GM10266 (cell line): ENCODE data around the gene CDKN2B-AS1.
A peak's percentile ranks its signal among the peaks of the same experiment; 100 is the strongest.

ENCODE experiments used
- DNase-seq: peaks from one replicate; pipeline ENCODE4 v3.0.0; 2012; ENCODE audit errors: extremely low spot score
- CTCF ChIP-seq: IDR thresholded peaks from 2 replicates; pipeline ENCODE4 v1.5.1; 2012; ENCODE audit warnings: mild to moderate bottlenecking, low read depth; ENCODE audit not compliant: control insufficient read depth, insufficient read depth; ENCODE audit errors: missing control alignments

Gene CDKN2B-AS1

GRCh38 chr9:21998026-21998425 lies 3.4 kb downstream of the CDKN2B-AS1 start:
- no peak for DNase-seq
- TF ChIP-seq CTCF = no peak

GRCh38 chr9:22002038-22002437 lies 7.4 kb downstream of the CDKN2B-AS1 start:
- TF ChIP-seq CTCF = no peak
- no peak for DNase-seq

- TF ChIP-seq CTCF = no peak
- DNase-seq = no peak
Measured at GRCh38 chr9:22005021-22005701, 10.6 kb downstream of the CDKN2B-AS1 start.

GRCh38 chr9:22005702-22006606 lies 11.4 kb downstream of the CDKN2B-AS1 start:
- TF ChIP-seq CTCF = no peak
- DNase-seq = no peak

- no peak for TF ChIP-seq CTCF
- no peak for DNase-seq
Measured at GRCh38 chr9:22008384-22008716, 13.8 kb downstream of the CDKN2B-AS1 start.

- TF ChIP-seq CTCF = peak; percentile 96
- DNase-seq = peak; percentile 95
Measured at GRCh38 chr9:22008717-22009505, 14.3 kb downstream of the CDKN2B-AS1 start, which contains the start of gene CDKN2B. Gene CDKN2B, minus strand, starts transcription at chr9:22009305. Its CDS starts 352 bp downstream, at chr9:22008953.
